GM23248 (cell line): ENCODE results near the gene AGAP1. TPM values are rescaled to one million over a fixed set of nuclear protein-coding genes. Genes with fewer than 3 reads are reported as not detected.
"Not testable (repeated sequence)": the region's sequence is repeated elsewhere in the genome, so short reads cannot be mapped to it uniquely, and the experiment has no call there.

Experiments used
- DNase-seq: peaks from one replicate; pipeline ENCODE4 v3.0.0-alpha.2; 2015
- H2AFZ ChIP-seq: fragments of 200-600 bp; sonication (generic); 2 replicates; pipeline ENCODE4 v1.6.1; 2016; ENCODE audit warnings: antibody characterized with exemption
- H3F3A ChIP-seq: fragments of 200-600 bp; sonication (generic); 2 replicates; pipeline ENCODE4 v1.6.1; 2016; ENCODE audit warnings: mild to moderate bottlenecking, antibody characterized with exemption, mixed run types; ENCODE audit not compliant: insufficient read depth
- H3K27ac ChIP-seq: fragments of 200-600 bp; sonication (generic); 2 replicates; pipeline ENCODE4 v1.5.1; 2016; ENCODE audit warnings: mild to moderate bottlenecking
- H3K27me3 ChIP-seq: fragments of 200-600 bp; sonication (generic); replicated peaks from 2 replicates; pipeline ENCODE4 v1.6.1; 2016; ENCODE audit warnings: mild to moderate bottlenecking; ENCODE audit not compliant: insufficient read depth
- H3K36me3 ChIP-seq: fragments of 200-600 bp; sonication (generic); 2 replicates; pipeline ENCODE4 v1.6.1; 2016; ENCODE audit warnings: low read depth, mild to moderate bottlenecking
- H3K4me1 ChIP-seq: fragments of 200-600 bp; sonication (generic); 2 replicates; pipeline ENCODE4 v1.6.1; 2016; ENCODE audit warnings: mild to moderate bottlenecking; ENCODE audit not compliant: insufficient read depth
- H3K4me2 ChIP-seq: fragments of 200-600 bp; sonication (generic); one replicate; pipeline ENCODE4 v1.6.1; 2016; ENCODE audit warnings: mild to moderate bottlenecking; ENCODE audit not compliant: unreplicated experiment
- H3K4me3 ChIP-seq: fragments of 200-600 bp; sonication (generic); 2 replicates; pipeline ENCODE4 v1.5.1; 2016; ENCODE audit warnings: mild to moderate bottlenecking
- H3K79me2 ChIP-seq: fragments of 200-600 bp; sonication (generic); 2 replicates; pipeline ENCODE4 v1.6.1; 2016; ENCODE audit warnings: mild to moderate bottlenecking; ENCODE audit not compliant: insufficient read depth
- H3K9ac ChIP-seq: fragments of 200-600 bp; sonication (generic); 2 replicates; pipeline ENCODE4 v1.6.1; 2016; ENCODE audit warnings: mild to moderate bottlenecking
- H3K9me2 ChIP-seq: fragments of 200-600 bp; sonication (generic); 2 replicates; pipeline ENCODE4 v1.6.1; 2016; ENCODE audit warnings: mixed run types, mild to moderate bottlenecking, moderate library complexity; ENCODE audit not compliant: insufficient read depth
- H3K9me3 ChIP-seq: fragments of 200-600 bp; sonication (generic); one replicate; pipeline ENCODE4 v1.6.1; 2017; ENCODE audit warnings: low read depth
- H4K20me1 ChIP-seq: fragments of 200-600 bp; sonication (generic); 2 replicates; pipeline ENCODE4 v1.6.0; 2016; ENCODE audit not compliant: insufficient read depth
- EZH2 ChIP-seq: fragments of 200-600 bp; sonication (generic); IDR thresholded peaks from 2 replicates; pipeline ENCODE4 v1.6.1; 2018; ENCODE audit warnings: antibody characterized with exemption, mild to moderate bottlenecking; ENCODE audit not compliant: insufficient read depth, poor library complexity, severe bottlenecking
- EZH2phosphoT487 ChIP-seq: fragments of 200-600 bp; sonication (generic); IDR thresholded peaks from 2 replicates; pipeline ENCODE4 v1.6.1; 2018; ENCODE audit warnings: antibody characterized with exemption, moderate library complexity, mild to moderate bottlenecking, low read depth; ENCODE audit not compliant: insufficient read depth
- WGBS, 2 experiments: methylation state at CpG; one replicate each; pipeline ENCODE4 v1.1.6; 2015 to 2017; ENCODE audit warnings: low lambda C conversion rate in 2 of 2, low coverage in 1 of 2; ENCODE audit errors: missing lambda C conversion rate in 2 of 2; 5-methylcytosine and 5-hydroxymethylcytosine counted together
- in situ Hi-C: fragments of 300-500 bp; cut with MboI; formaldehyde crosslinking; loops from 2 replicates; pipeline ENCODE4 v1.15.0; 2020
- polyA plus RNA-seq: library from polyadenylated mRNA; unstranded; fragments of >200 nt; fragmentation: Nextera tagmentation; extraction: Ambion mirVana; gene quantifications from 2 replicates; pipeline ENCODE4 v1.2.1, GENCODE V29; 2016
- total RNA-seq: library from RNA; depleted of rRNA; stranded (reverse); fragments of >200 nt; shearing (Covaris generic); gene quantifications from 2 replicates; pipeline ENCODE4 v1.2.3, GENCODE V29; 2014

Gene AGAP1
- total and polyA plus RNA-seq, 2 experiments from 2014 or later: 2.2 to 9.9 TPM

DNA sequence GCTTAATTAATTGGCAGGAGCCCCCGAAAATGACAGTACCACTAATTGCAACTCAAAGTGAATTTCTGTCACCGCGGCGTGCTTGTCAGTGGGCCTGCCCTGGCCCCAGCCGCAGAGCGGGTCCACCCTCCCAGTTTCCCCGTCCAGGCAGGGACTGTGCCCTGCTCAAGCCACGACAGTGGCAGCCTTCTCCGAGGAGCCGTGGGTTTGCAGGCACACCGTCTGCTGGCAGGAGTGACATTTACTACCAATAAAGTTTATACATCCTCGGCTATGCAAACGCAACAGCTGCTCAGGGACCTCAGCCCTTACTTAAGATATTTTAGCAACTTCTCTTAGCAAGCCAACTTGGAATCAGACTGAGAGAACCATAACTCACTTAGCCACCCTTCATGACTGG lies 561.6 kb downstream of the AGAP1 start:
- in situ Hi-C loops: no loop called here
- no peaks in the 10 kb centered on the region for H3K9me2 ChIP-seq
- no peak overlapping the region for H3K9ac ChIP-seq
- no peak overlapping the region for H2AFZ ChIP-seq
- 37 to 39% methylated on average over 13 of the region's 13 CpGs for WGBS, 2 experiments
- H3K27ac ChIP-seq: no peak overlapping the region
- no peak overlapping the region for H3K4me2 ChIP-seq
- no peaks in the 10 kb centered on the region for H3K79me2 ChIP-seq
- no peaks in the 10 kb centered on the region for H3K4me1 ChIP-seq
- no peaks in the 10 kb centered on the region for H3K27me3 ChIP-seq
- H3K36me3 ChIP-seq: peaks cover 8% of the 10 kb centered on the region; the same call in 1 of the 2 replicates
- TF ChIP-seq EZH2phosphoT487: no peak
- no peak for TF ChIP-seq EZH2
- no peak overlapping the region for H3K4me3 ChIP-seq
- no peak for DNase-seq
- no peaks in the 10 kb centered on the region for H3F3A ChIP-seq
- H3K9me3 ChIP-seq: no peaks in the 10 kb centered on the region
- H4K20me1 ChIP-seq: no peaks in the 10 kb centered on the region

DNA sequence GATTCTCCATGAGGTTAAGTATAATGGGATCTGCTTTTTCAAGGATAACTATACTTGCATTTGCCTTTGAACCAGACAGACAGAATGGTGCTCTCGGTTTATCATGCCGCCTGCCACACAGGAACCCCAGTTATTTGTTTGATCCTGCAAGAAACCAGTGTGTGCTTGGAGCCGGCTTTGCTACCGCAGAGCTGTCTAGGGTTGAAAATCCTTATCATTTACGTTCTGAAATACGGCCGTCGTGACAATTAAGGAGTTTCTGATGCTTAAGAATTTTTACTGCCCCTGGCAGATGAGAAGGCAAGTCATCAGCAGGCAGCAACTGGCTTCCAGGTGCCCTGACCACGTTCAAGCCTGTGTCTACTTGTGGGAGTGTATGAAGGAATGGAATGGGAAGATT lies 562.3 kb downstream of the AGAP1 start:
- TF ChIP-seq EZH2 (no peak), EZH2phosphoT487 (no peak)
- no peak overlapping the region for H2AFZ ChIP-seq
- no peaks in the 10 kb centered on the region for H3K79me2 ChIP-seq
- in situ Hi-C loops: no loop called here
- no peaks in the 10 kb centered on the region for H3K4me1 ChIP-seq
- WGBS, 2 experiments: 97 to 99% methylated on average over 9 of the region's 9 CpGs
- H3K36me3 ChIP-seq: peaks cover 8% of the 10 kb centered on the region; the same call in 1 of the 2 replicates
- no peak overlapping the region for H3K4me3 ChIP-seq
- no peaks in the 10 kb centered on the region for H3F3A ChIP-seq
- no peaks in the 10 kb centered on the region for H3K9me3 ChIP-seq
- no peak overlapping the region for H3K4me2 ChIP-seq
- H4K20me1 ChIP-seq: no peaks in the 10 kb centered on the region
- H3K27me3 ChIP-seq: no peaks in the 10 kb centered on the region
- DNase-seq: no peak
- no peaks in the 10 kb centered on the region for H3K9me2 ChIP-seq
- H3K27ac ChIP-seq: no peak overlapping the region
- no peak overlapping the region for H3K9ac ChIP-seq

DNA sequence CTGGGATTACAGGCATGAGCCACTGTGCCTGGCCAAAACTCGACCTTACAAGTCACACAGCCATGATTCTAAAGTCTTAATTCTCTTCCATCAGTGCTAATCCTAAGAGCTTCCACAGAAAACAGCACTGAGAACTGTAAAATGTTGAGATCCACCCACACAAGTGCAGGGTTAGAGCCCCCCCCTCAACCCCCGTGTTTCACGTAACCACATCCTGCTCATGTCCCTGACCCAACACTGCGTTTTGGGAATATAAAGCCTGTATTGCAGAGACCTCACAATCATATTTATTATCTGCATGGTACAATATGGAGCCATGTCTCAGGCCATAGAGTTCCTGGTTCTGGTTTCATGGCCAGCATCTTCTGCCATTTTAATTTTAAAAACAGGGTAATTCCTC lies 563.5 kb downstream of the AGAP1 start:
- H3K9me2 ChIP-seq: no peaks in the 10 kb centered on the region
- H3K36me3 ChIP-seq: peaks cover 8% of the 10 kb centered on the region; the same call in 1 of the 2 replicates
- H3K4me3 ChIP-seq: no peak overlapping the region
- H3K4me1 ChIP-seq: no peaks in the 10 kb centered on the region
- 95 to 97% methylated on average over 4 of the region's 4 CpGs for whole genome bisulfite sequencing, 2 experiments
- TF ChIP-seq EZH2 (no peak), EZH2phosphoT487 (no peak)
- in situ Hi-C loops: no loop called here
- H3K27me3 ChIP-seq: no peaks in the 10 kb centered on the region
- no peak overlapping the region for H3K27ac ChIP-seq
- H4K20me1 ChIP-seq: no peaks in the 10 kb centered on the region
- no peaks in the 10 kb centered on the region for H3K9me3 ChIP-seq
- H3K9ac ChIP-seq: no peak overlapping the region
- no peak for DNase-seq
- no peaks in the 10 kb centered on the region for H3K79me2 ChIP-seq
- no peak overlapping the region for H2AFZ ChIP-seq
- no peaks in the 10 kb centered on the region for H3F3A ChIP-seq
- H3K4me2 ChIP-seq: no peak overlapping the region

DNA sequence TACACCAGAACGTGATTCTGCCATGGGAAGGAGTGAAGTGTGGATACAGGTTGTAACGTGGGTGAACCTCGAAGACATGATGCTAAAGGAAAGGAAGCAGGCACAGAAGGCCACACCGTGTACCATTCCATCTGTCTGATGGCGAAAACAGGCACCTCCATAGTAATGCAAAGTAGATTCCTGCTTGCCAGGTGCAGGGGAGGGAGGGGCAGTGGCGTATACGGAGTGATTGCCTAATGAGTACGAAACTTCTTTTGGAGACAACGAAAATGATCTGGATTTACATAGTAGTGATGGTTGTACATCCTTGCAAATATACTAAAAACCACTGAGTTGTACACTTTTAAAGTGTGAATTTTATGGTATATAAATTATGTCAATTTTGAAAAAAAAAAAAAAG lies 567.7 kb downstream of the AGAP1 start:
- in situ Hi-C loops: no loop called here
- H3K4me2 ChIP-seq: no peak overlapping the region
- H3K27ac ChIP-seq: no peak overlapping the region
- H3K9ac ChIP-seq: no peak overlapping the region
- no peaks in the 10 kb centered on the region for H3K9me2 ChIP-seq
- H3K4me1 ChIP-seq: no peaks in the 10 kb centered on the region
- no peaks in the 10 kb centered on the region for H3K79me2 ChIP-seq
- H3K27me3 ChIP-seq: no peaks in the 10 kb centered on the region
- H3K9me3 ChIP-seq: no peaks in the 10 kb centered on the region
- no peaks in the 10 kb centered on the region for H3F3A ChIP-seq
- peaks cover 8% of the 10 kb centered on the region; the same call in 1 of the 2 replicates for H3K36me3 ChIP-seq
- no peak for DNase-seq
- WGBS, 2 experiments: 57 to 61% methylated on average over 9 of the region's 9 CpGs
- TF ChIP-seq EZH2 (no peak), EZH2phosphoT487 (no peak)
- H2AFZ ChIP-seq: no peak overlapping the region
- H4K20me1 ChIP-seq: no peaks in the 10 kb centered on the region
- no peak overlapping the region for H3K4me3 ChIP-seq

DNA sequence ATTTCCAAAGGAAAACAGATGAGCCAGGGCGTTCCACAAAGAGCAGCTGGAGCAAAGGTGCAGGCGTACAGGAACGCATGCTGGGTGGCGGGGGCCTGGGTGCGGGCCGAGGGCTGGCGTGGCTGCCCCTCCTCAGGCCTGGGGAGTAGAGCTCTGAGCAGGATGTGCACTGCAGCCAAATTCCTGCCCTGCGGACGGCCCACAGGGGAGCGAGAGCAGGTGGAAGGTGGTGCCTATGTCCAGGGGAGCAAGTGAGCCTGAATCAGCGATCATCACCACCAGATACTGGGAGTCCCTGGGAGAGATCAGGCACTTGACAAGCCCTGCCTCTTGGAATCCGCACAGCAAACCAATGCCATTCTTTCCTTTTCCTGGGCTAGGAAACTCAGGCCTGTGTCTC lies 568.1 kb downstream of the AGAP1 start:
- Histone ChIP-seq H3K36me3 (peaks cover 8% of the 10 kb centered on the region; the same call in 1 of the 2 replicates), H3K27ac (no peak overlapping the region), H4K20me1 (no peaks in the 10 kb centered on the region), H3K79me2 (no peaks in the 10 kb centered on the region), H2AFZ (no peak overlapping the region), H3K9me3 (no peaks in the 10 kb centered on the region), H3K9ac (no peak overlapping the region), H3K27me3 (no peaks in the 10 kb centered on the region), H3F3A (no peaks in the 10 kb centered on the region), H3K9me2 (no peaks in the 10 kb centered on the region), H3K4me2 (no peak overlapping the region), H3K4me1 (no peaks in the 10 kb centered on the region), H3K4me3 (no peak overlapping the region)
- in situ Hi-C loops: no loop called here
- 83 to 85% methylated on average over 11 of the region's 12 CpGs for WGBS, 2 experiments
- TF ChIP-seq EZH2 (no peak), EZH2phosphoT487 (no peak)
- no peak for DNase-seq

DNA sequence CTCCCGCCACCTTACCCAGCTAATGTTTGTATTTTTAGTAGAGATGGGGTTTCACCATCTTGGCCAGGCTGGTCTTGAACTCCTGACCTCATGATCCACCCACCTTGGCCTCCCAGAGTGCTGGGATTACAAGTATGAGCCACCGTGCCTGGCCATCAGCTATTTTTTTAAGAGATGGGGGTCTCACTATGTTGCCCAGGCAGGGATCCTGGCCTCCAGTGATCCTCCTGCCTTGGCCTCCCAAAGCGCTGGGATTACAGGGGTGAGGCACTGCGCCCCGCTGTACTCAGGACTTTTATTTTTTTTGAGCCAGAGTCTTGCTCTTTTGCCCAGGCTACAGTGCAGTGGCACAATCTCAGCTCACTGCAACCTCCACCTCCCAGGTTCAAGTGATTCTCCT lies 569.0 kb downstream of the AGAP1 start:
- H3K27ac ChIP-seq, H3K79me2 ChIP-seq, H3F3A ChIP-seq, DNase-seq, H3K4me1 ChIP-seq, H3K36me3 ChIP-seq, in situ Hi-C loops, H3K4me2 ChIP-seq, H2AFZ ChIP-seq, H3K4me3 ChIP-seq, H4K20me1 ChIP-seq, H3K9me2 ChIP-seq, H3K27me3 ChIP-seq, H3K9ac ChIP-seq, H3K9me3 ChIP-seq: not testable (repeated sequence)
- 95 to 96% methylated on average over 5 of the region's 5 CpGs for WGBS, 2 experiments
